Stomach (tissue), 9 donors: ENCODE results near the gene WDR93. TPM values are rescaled to one million over a fixed set of nuclear protein-coding genes. Genes with fewer than 3 reads are reported as not detected.
"Not testable (repeated sequence)": the region's sequence is repeated elsewhere in the genome, so short reads cannot be mapped to it uniquely, and the experiment has no call there.

Experiments used
- DNase-seq, 2 donors: peaks; one replicate each; pipeline versions ENCODE4 v3.0.0 to v3.0.0-alpha.2; 2013 to 2019
- H3K27ac ChIP-seq, 5 donors: fragments of 200-600 bp in 4 of 5; sonication (generic) in 4 of 5; one replicate each; pipeline ENCODE4 v1.5.1; 2013 to 2019; ENCODE audit warnings: mild to moderate bottlenecking in 1 of 5, moderate library complexity in 1 of 5
- H3K27me3 ChIP-seq, 3 donors: fragments of 200-600 bp; sonication (generic); one replicate each; pipeline ENCODE4 v1.5.1; 2017 to 2019; ENCODE audit warnings: mixed run types in 1 of 3
- H3K36me3 ChIP-seq, 4 donors: fragments of 200-600 bp; sonication (generic); 1 replicate in 3 of 4; 2 replicates in 1 of 4; pipeline ENCODE4 v1.5.1; 2016 to 2019
- H3K4me1 ChIP-seq, 4 donors: fragments of 200-600 bp; sonication (generic); one replicate each; pipeline ENCODE4 v1.5.1; 2016 to 2019
- H3K4me3 ChIP-seq, 4 donors: fragments of 200-600 bp; sonication (generic) in 3 of 4; one replicate each; pipeline ENCODE4 v1.5.1; 2016 to 2019; ENCODE audit warnings: mild to moderate bottlenecking in 1 of 4
- H3K9me3 ChIP-seq, 4 donors: fragments of 200-600 bp; sonication (generic); one replicate each; pipeline ENCODE4 v1.5.1; 2016 to 2019
- CTCF ChIP-seq, 7 experiments: fragments of 450-650 bp in 4 of 7; fragments of 200-600 bp in 3 of 7; sonication (generic) in 3 of 7; IDR thresholded peaks; one replicate each; pipeline ENCODE4 v1.5.1; 2016 to 2019; ENCODE audit warnings: antibody characterized with exemption in 7 of 7, control low read depth in 2 of 7, mild to moderate bottlenecking in 1 of 7
- EP300 ChIP-seq: sonication (generic); formaldehyde crosslinking; IDR thresholded peaks from one replicate; pipeline ENCODE4 v1.6.1; 2017; ENCODE audit warnings: antibody characterized with exemption
- POLR2A ChIP-seq, 4 donors: fragments of 450-650 bp; IDR thresholded peaks; one replicate each; pipeline ENCODE4 v1.6.1; 2016; ENCODE audit warnings: antibody characterized with exemption in 4 of 4, control low read depth in 2 of 4, mild to moderate bottlenecking in 1 of 4, moderate library complexity in 1 of 4
- POLR2AphosphoS5 ChIP-seq, 3 donors: sonication (generic); formaldehyde crosslinking; IDR thresholded peaks; one replicate each; pipeline ENCODE4 v1.6.1; 2016; ENCODE audit warnings: antibody characterized with exemption in 3 of 3
- WGBS, 5 donors: extraction: QIAGEN DNeasy Blood & Tissue Kit in 3 of 5; methylation state at CpG; one replicate each; pipeline versions ENCODE4 v1.1.5 to v1.1.7; 2013 to 2018; 5-methylcytosine and 5-hydroxymethylcytosine counted together
- intact Hi-C: fragments of 100-400 bp; cut with DNase I; formaldehyde crosslinking; loops from one replicate; pipeline ENCODE4 v1.15.1; 2023; ENCODE audit warnings: low total_unique reads
- polyA plus RNA-seq, 3 donors: library from polyadenylated mRNA; stranded (reverse); fragments of 200-250 nt; gene quantifications; one replicate each; pipeline ENCODE4 v1.2.3, GENCODE V29; 2013
- total RNA-seq, 5 donors: library from RNA; depleted of rRNA; stranded (reverse); fragments of >200 nt; gene quantifications; one replicate each; pipeline versions ENCODE4 v1.1.0 to v1.2.3, GENCODE V29; 2014 to 2016
- donor health status: healthy with polysubstance abuse.
- donor health status: Bipolar disorder and iron deficiency.
- donor health status: healthy.

WDR93 gene
- total and polyA plus RNA-seq, 8 donors, result 0.10 TPM; not detected in 7

DNA sequence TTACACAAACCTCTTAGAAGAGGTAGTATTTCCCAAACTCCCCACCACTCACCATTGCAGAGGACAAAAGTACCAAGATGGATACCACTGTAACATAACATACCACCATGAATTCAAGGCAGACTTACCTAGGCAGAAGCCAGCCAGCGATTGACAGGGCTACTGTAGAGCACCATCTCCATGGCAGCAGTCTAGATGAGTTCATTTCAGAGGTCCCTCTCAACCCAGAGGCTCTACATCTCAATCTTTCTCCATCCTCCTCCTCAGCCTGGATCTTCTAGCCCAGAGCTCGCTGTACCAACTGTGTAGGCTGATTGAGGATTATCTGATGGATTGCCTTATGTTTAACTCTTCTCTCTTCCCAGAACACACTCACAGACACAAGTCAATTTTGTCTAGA, 9.5 kb upstream of the WDR93 start:
- DNase-seq, result no peak
- no peak for TF ChIP-seq CTCF (IDR thresholded peaks at IDR 0.05)
- TF ChIP-seq EP300, result no peak
- no peak for TF ChIP-seq POLR2A (IDR thresholded peaks at IDR 0.05)
- TF ChIP-seq POLR2AphosphoS5 (IDR thresholded peaks at IDR 0.05), result no peak
- 79 to 89% (median 83%) methylated on average over 2 of the region's 2 CpGs for WGBS, 5 donors
- intact Hi-C loops, result no loop called here
- Histone ChIP-seq H3K4me3 (no peak overlapping the region), H3K4me1 (peaks cover 9 to 33% (median 31%) of the 10 kb centered on the region in 4 donors), H3K9me3 (no peaks in the 10 kb centered on the region), H3K27ac (peak overlapping the region; percentile 63 to 85 (median 65)), H3K36me3 (peaks cover 6 to 36% (median 29%) of the 10 kb centered on the region in 4 donors), H3K27me3 (no peaks in the 10 kb centered on the region)

GRCh38 chr15:89685995-89686394, 4.6 kb upstream of the WDR93 start:
- H3K4me1 ChIP-seq, result peaks cover 14 to 51% (median 41%) of the 10 kb centered on the region in 4 donors
- WGBS, 5 donors, result 70 to 79% (median 73%) methylated on average over 2 of the region's 2 CpGs
- DNase-seq, result no peak
- peak overlapping the region in 1 of 5 donors; percentile 18 for H3K27ac ChIP-seq
- no peaks in the 10 kb centered on the region for H3K27me3 ChIP-seq
- no peaks in the 10 kb centered on the region for H3K9me3 ChIP-seq
- intact Hi-C loops, result no loop called here
- H3K36me3 ChIP-seq, result peaks cover 6 to 41% (median 30%) of the 10 kb centered on the region in 4 donors
- H3K4me3 ChIP-seq, result no peak overlapping the region
- TF ChIP-seq CTCF (IDR thresholded peaks at IDR 0.05), result no peak
- TF ChIP-seq POLR2AphosphoS5 (IDR thresholded peaks at IDR 0.05), result no peak
- no peak for TF ChIP-seq EP300
- TF ChIP-seq POLR2A (IDR thresholded peaks at IDR 0.05), result no peak

- Histone ChIP-seq H3K27ac (peak overlapping the region in 1 of 5 donors; percentile 18), H3K9me3 (no peaks in the 10 kb centered on the region), H3K36me3 (peaks cover 6 to 41% (median 30%) of the 10 kb centered on the region in 4 donors), H3K4me1 (peaks cover 10 to 48% (median 37%) of the 10 kb centered on the region in 4 donors), H3K4me3 (no peak overlapping the region), H3K27me3 (no peaks in the 10 kb centered on the region)
- TF ChIP-seq POLR2AphosphoS5 (IDR thresholded peaks at IDR 0.05), result no peak
- TF ChIP-seq CTCF (IDR thresholded peaks at IDR 0.05), result no peak
- TF ChIP-seq POLR2A (IDR thresholded peaks at IDR 0.05), result no peak
- no peak for TF ChIP-seq EP300
- DNase-seq, result no peak
- intact Hi-C loops, result no loop called here
These were observed 4.1 kb upstream of the WDR93 start for GRCh38 chr15:89686522-89686921.

DNA sequence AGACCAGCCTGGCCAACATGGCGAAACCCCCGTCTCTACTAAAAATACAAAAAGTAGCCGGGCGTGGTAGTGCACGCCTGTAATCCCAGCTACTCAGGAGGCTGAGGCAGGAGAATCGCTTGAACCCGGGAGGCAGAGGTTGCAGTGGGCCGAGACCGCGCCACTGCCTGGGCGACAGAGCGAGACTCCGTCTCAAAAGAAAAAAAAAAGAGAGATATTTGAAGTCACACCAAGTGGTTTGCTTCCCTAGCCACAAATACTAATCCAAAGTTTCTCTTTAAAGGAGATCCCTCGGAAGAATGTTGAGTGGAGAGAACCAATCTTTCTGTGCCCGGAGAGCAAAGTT, 708 bp upstream of the WDR93 start:
- H3K9me3 ChIP-seq, H3K27me3 ChIP-seq, intact Hi-C loops, DNase-seq: not testable (repeated sequence)
- peak overlapping the region; percentile 73 to 85 (median 84) for H3K27ac ChIP-seq
- peaks cover 10 to 43% (median 30%) of the 10 kb centered on the region in 4 donors for H3K4me1 ChIP-seq
- peaks cover 0 to 16% (median 11%) of the 10 kb centered on the region in 4 donors for H3K36me3 ChIP-seq
- H3K4me3 ChIP-seq, result peak overlapping the region; percentile 58 to 94 (median 86)
- 24 to 47% (median 32%) methylated on average over 15 of the region's 15 CpGs for WGBS, 5 donors

- 25 to 61% (median 55%) methylated on average over 2 of the region's 2 CpGs for WGBS, 5 donors
- TF ChIP-seq POLR2AphosphoS5 (IDR thresholded peaks at IDR 0.05), result no peak
- no peak for TF ChIP-seq CTCF (IDR thresholded peaks at IDR 0.05)
- TF ChIP-seq POLR2A (IDR thresholded peaks at IDR 0.05), result no peak
- no peak for TF ChIP-seq EP300
- H3K4me3 ChIP-seq, result no peak overlapping the region
- H3K27ac ChIP-seq, result no peak overlapping the region
- intact Hi-C loops, result no loop called here
- H3K4me1 ChIP-seq, result peaks cover 10 to 24% (median 21%) of the 10 kb centered on the region in 4 donors
- no peaks in the 10 kb centered on the region for H3K9me3 ChIP-seq
- H3K36me3 ChIP-seq, result no peaks in the 10 kb centered on the region
- DNase-seq, result no peak
- no peaks in the 10 kb centered on the region for H3K27me3 ChIP-seq
These were observed 2.5 kb downstream of the WDR93 start for GRCh38 chr15:89693091-89693490.
